CD14-positive monocyte (primary cell): ENCODE data around the gene RAB1A. TPM values are rescaled to one million over a fixed set of nuclear protein-coding genes. Genes with fewer than 3 reads are reported as not detected.
"Not testable (repeated sequence)": the region's sequence is repeated elsewhere in the genome, so short reads cannot be mapped to it uniquely, and the experiment has no call there.

ENCODE experiments used
- DNase-seq, 3 donors: peaks; one replicate each; pipeline ENCODE4 v3.0.0-alpha.2; 2011 to 2022
- H2AFZ ChIP-seq: 2 replicates; pipeline ENCODE4 v1.6.0; 2012; ENCODE audit warnings: mild to moderate bottlenecking, low read depth, low read length, inconsistent platforms; ENCODE audit not compliant: insufficient read depth, poor library complexity, severe bottlenecking
- H3K27ac ChIP-seq, 2 donors: 1 replicate in 1 of 2; 2 replicates in 1 of 2; pipeline ENCODE4 v1.5.1; 2012 to 2013; ENCODE audit warnings: low read length in 2 of 2, control low read depth in 1 of 2, inconsistent platforms in 1 of 2, low read depth in 1 of 2, mild to moderate bottlenecking in 1 of 2
- H3K27me3 ChIP-seq, 2 donors: one replicate each; pipeline versions ENCODE4 v1.6.0 to v1.6.1; 2011 to 2013; ENCODE audit warnings: low read length in 2 of 2; ENCODE audit not compliant: control insufficient read depth in 2 of 2, insufficient read depth in 2 of 2
- H3K36me3 ChIP-seq, 2 donors: replicated peaks in 1 of 2; 1 replicate in 1 of 2; 2 replicates in 1 of 2; pipeline versions ENCODE4 v1.5.1 to v1.6.1; 2012 to 2013; ENCODE audit warnings: low read length in 2 of 2, control low read depth in 1 of 2, inconsistent platforms in 1 of 2, mild to moderate bottlenecking in 1 of 2; ENCODE audit not compliant: insufficient read depth in 2 of 2, control insufficient read depth in 1 of 2
- H3K4me1 ChIP-seq, 2 donors: 1 replicate in 1 of 2; 2 replicates in 1 of 2; pipeline versions ENCODE4 v1.5.1 to v1.6.1; 2012 to 2013; ENCODE audit warnings: low read length in 2 of 2, control low read depth in 1 of 2, inconsistent platforms in 1 of 2, mild to moderate bottlenecking in 1 of 2, moderate library complexity in 1 of 2; ENCODE audit not compliant: insufficient read depth in 2 of 2, control insufficient read depth in 1 of 2
- H3K4me2 ChIP-seq: replicated peaks from 2 replicates; pipeline ENCODE3; 2012; ENCODE audit warnings: low read length, moderate library complexity, mild to moderate bottlenecking; ENCODE audit not compliant: poor library complexity, severe bottlenecking; ENCODE audit errors: extremely low read depth
- H3K4me3 ChIP-seq, 3 experiments: fragments of 200-600 bp in 1 of 3; sonication (generic) in 1 of 3; replicated peaks in 1 of 3; 1 replicate in 2 of 3; 2 replicates in 1 of 3; pipeline ENCODE4 v1.5.1; 2011 to 2013; ENCODE audit warnings: low read length in 3 of 3, mild to moderate bottlenecking in 3 of 3, control low read depth in 2 of 3, low read depth in 2 of 3, inconsistent platforms in 1 of 3, moderate library complexity in 1 of 3
- H3K79me2 ChIP-seq: 2 replicates; pipeline ENCODE4 v1.6.0; 2012; ENCODE audit warnings: mild to moderate bottlenecking, control low read depth, inconsistent platforms, low read length, moderate library complexity; ENCODE audit not compliant: insufficient read depth
- H3K9ac ChIP-seq: 2 replicates; pipeline ENCODE4 v1.6.0; 2017; ENCODE audit warnings: low read length, mild to moderate bottlenecking; ENCODE audit not compliant: insufficient read depth, poor library complexity, severe bottlenecking
- H3K9me3 ChIP-seq, 2 donors: replicated peaks in 1 of 2; 1 replicate in 1 of 2; 2 replicates in 1 of 2; pipeline versions ENCODE4 v1.5.1 to v1.6.1; 2012 to 2013; ENCODE audit warnings: low read length in 2 of 2, control low read depth in 1 of 2; ENCODE audit not compliant: control insufficient read depth in 1 of 2, insufficient read depth in 1 of 2
- H4K20me1 ChIP-seq: 2 replicates; pipeline ENCODE4 v1.6.0; 2012; ENCODE audit warnings: mild to moderate bottlenecking, low read length, control low read depth, moderate library complexity; ENCODE audit not compliant: insufficient read depth
- H3K27ac Mint-ChIP-seq, 7 donors: one replicate each; pipeline ENCODE4 v1.8.0; 2020; ENCODE audit warnings: mild to moderate bottlenecking in 7 of 7, mixed read lengths in 7 of 7, moderate library complexity in 6 of 7, inconsistent platforms in 2 of 7
- H3K27me3 Mint-ChIP-seq, 3 donors: one replicate each; pipeline ENCODE4 v1.8.0; 2021 to 2022; ENCODE audit warnings: low read depth in 3 of 3, mild to moderate bottlenecking in 3 of 3, mixed read lengths in 3 of 3, moderate library complexity in 3 of 3, inconsistent platforms in 1 of 3
- H3K36me3 Mint-ChIP-seq, 2 donors: one replicate each; pipeline ENCODE4 v1.8.0; 2020; ENCODE audit warnings: mixed read lengths in 2 of 2, inconsistent platforms in 1 of 2, mild to moderate bottlenecking in 1 of 2
- H3K4me1 Mint-ChIP-seq: one replicate; pipeline ENCODE4 v1.8.0; 2020; ENCODE audit warnings: mild to moderate bottlenecking, mixed read lengths
- H3K4me3 Mint-ChIP-seq, 2 donors: one replicate each; pipeline ENCODE4 v1.8.0; 2020; ENCODE audit warnings: mild to moderate bottlenecking in 2 of 2, mixed read lengths in 2 of 2, moderate library complexity in 1 of 2
- H3K9me3 Mint-ChIP-seq, 7 donors: one replicate each; pipeline ENCODE4 v1.8.0; 2020 to 2022; ENCODE audit warnings: mixed read lengths in 7 of 7, mild to moderate bottlenecking in 6 of 7, moderate library complexity in 6 of 7, inconsistent platforms in 2 of 7
- WGBS: methylation state at CpG from one replicate; pipeline ENCODE4 v1.1.5; 2013; ENCODE audit warnings: missing lambda C conversion rate; ENCODE audit not compliant: insufficient coverage; 5-methylcytosine and 5-hydroxymethylcytosine counted together
- intact Hi-C, 2 donors: fragments of 100-400 bp; cut with micrococcal nuclease; formaldehyde crosslinking; loops; one replicate each; pipeline versions ENCODE4 v1.15.0 to v1.15.1; 2023
- polyA plus RNA-seq, 3 donors: library from polyadenylated mRNA; depleted of rRNA in 1 of 3; unstranded in 2 of 3; stranded (reverse) in 1 of 3; fragments of 300-500 nt in 2 of 3; fragments of >200 nt in 1 of 3; fragmentation: Illumina TruSeq in 2 of 3; gene quantifications; 1 replicate in 2 of 3; 2 replicates in 1 of 3; pipeline ENCODE4 v1.2.3, GENCODE V29; 2012 to 2021
- TF ChIP-seq, protein P1 (sequence below): fragments of 200-600 bp; IDR thresholded peaks from one replicate; pipeline ENCODE4 v1.8.0; 2022; ENCODE audit warnings: antibody characterized with exemption, mild to moderate bottlenecking

RAB1A gene
- polyA plus RNA-seq, 3 donors: 106 to 124 (median 110) TPM

GRCh38 chr2:65133626-65134025 lies 3.7 kb upstream of the RAB1A start:
- no peak for DNase-seq
- TF ChIP-seq, protein P1, sequence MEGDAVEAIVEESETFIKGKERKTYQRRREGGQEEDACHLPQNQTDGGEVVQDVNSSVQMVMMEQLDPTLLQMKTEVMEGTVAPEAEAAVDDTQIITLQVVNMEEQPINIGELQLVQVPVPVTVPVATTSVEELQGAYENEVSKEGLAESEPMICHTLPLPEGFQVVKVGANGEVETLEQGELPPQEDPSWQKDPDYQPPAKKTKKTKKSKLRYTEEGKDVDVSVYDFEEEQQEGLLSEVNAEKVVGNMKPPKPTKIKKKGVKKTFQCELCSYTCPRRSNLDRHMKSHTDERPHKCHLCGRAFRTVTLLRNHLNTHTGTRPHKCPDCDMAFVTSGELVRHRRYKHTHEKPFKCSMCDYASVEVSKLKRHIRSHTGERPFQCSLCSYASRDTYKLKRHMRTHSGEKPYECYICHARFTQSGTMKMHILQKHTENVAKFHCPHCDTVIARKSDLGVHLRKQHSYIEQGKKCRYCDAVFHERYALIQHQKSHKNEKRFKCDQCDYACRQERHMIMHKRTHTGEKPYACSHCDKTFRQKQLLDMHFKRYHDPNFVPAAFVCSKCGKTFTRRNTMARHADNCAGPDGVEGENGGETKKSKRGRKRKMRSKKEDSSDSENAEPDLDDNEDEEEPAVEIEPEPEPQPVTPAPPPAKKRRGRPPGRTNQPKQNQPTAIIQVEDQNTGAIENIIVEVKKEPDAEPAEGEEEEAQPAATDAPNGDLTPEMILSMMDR: no peak
- peaks cover 20% of the 10 kb centered on the region for H3K79me2 ChIP-seq
- no peak overlapping the region for H3K9ac ChIP-seq
- Mint-ChIP-seq H3K9me3 (peaks cover 0 to 3% (median 0%) of the 10 kb centered on the region in 7 donors), H3K4me1 (peaks cover 11% of the 10 kb centered on the region), H3K27ac (peak overlapping the region in 1 of 7 donors; percentile 15), H3K36me3 (peaks cover 0 to 4% of the 10 kb centered on the region in 2 donors), H3K4me3 (no peak overlapping the region), H3K27me3 (peaks cover 0 to 7% (median 0%) of the 10 kb centered on the region in 3 donors)
- no peak overlapping the region for H2AFZ ChIP-seq
- H3K27ac ChIP-seq: no peak overlapping the region
- no peaks in the 10 kb centered on the region for H3K27me3 ChIP-seq
- intact Hi-C loops: loop anchor here in 1 of 2 donors (5.0 kb wide), 1 partner anchor 94 kb away; the partner anchor contains the start of gene ACTR2
- peaks cover 6% of the 10 kb centered on the region in 2 donors for H3K4me1 ChIP-seq
- H3K4me2 ChIP-seq: no peak overlapping the region
- no peaks in the 10 kb centered on the region for H3K36me3 ChIP-seq
- no CpG with 5 or more reads among the region's 4 CpGs for WGBS
- H3K4me3 ChIP-seq: no peak overlapping the region
- no peaks in the 10 kb centered on the region for H3K9me3 ChIP-seq
- peaks cover 8% of the 10 kb centered on the region for H4K20me1 ChIP-seq

- not testable (repeated sequence) for H3K4me2 ChIP-seq, H3K9me3 ChIP-seq, DNase-seq, H3K27ac ChIP-seq, H2AFZ ChIP-seq, H3K27me3 Mint-ChIP-seq, H3K9ac ChIP-seq, H3K27ac Mint-ChIP-seq, H3K4me1 ChIP-seq, H3K36me3 ChIP-seq, H3K27me3 ChIP-seq, H3K36me3 Mint-ChIP-seq, H3K9me3 Mint-ChIP-seq, H3K4me3 Mint-ChIP-seq, H3K4me3 ChIP-seq
- intact Hi-C loops: loop anchor here in 1 of 2 donors (5.0 kb wide), 1 partner anchor 94 kb away; the partner anchor contains the start of gene ACTR2
- peaks cover 15% of the 10 kb centered on the region for H3K4me1 Mint-ChIP-seq
- Histone ChIP-seq H3K79me2 (peaks cover 27% of the 10 kb centered on the region), H4K20me1 (peaks cover 15% of the 10 kb centered on the region)
- WGBS: 84% methylated on average over 7 of the region's 15 CpGs
These were observed 3.0 kb upstream of the RAB1A start for GRCh38 chr2:65132930-65133329.
